Activated CD4-positive, alpha-beta memory T cell treated with anti-CD3 and anti-CD28 coated beads for 36 hours (primary cell): Measurements from ENCODE around the gene RYR2. TPM values are rescaled to one million over a fixed set of nuclear protein-coding genes. Genes with fewer than 3 reads are reported as not detected.

Experiments
- CTCF ChIA-PET: fragments of 350-600 bp; sonication (Branson Sonifier 250); formaldehyde crosslinking; loops from one replicate; lab custom pipeline; 2021; ENCODE audit warnings: antibody characterized with exemption, inconsistent platforms; lab: Charles Lee
- POLR2A ChIA-PET: fragments of 350-600 bp; sonication (Branson Sonifier 250); formaldehyde crosslinking; loops from one replicate; lab custom pipeline; 2021; ENCODE audit warnings: antibody characterized with exemption; lab: Charles Lee
- DNase-seq: peaks from one replicate; pipeline ENCODE4 v3.0.0-alpha.2; 2020
- H3K27ac Mint-ChIP-seq: one replicate; pipeline ENCODE4 v1.8.0; 2021; ENCODE audit warnings: mixed read lengths
- H3K27me3 Mint-ChIP-seq: one replicate; pipeline ENCODE4 v1.8.0; 2021; ENCODE audit warnings: mixed read lengths
- H3K36me3 Mint-ChIP-seq: one replicate; pipeline ENCODE4 v1.8.0; 2021; ENCODE audit warnings: mixed read lengths
- H3K4me1 Mint-ChIP-seq: one replicate; pipeline ENCODE4 v1.8.0; 2021; ENCODE audit warnings: low read depth, mixed read lengths
- H3K4me3 Mint-ChIP-seq: one replicate; pipeline ENCODE4 v1.8.0; 2021; ENCODE audit warnings: mild to moderate bottlenecking, mixed read lengths
- H3K9me3 Mint-ChIP-seq: one replicate; pipeline ENCODE4 v1.8.0; 2021; ENCODE audit warnings: mixed read lengths
- intact Hi-C: fragments of 100-400 bp; cut with micrococcal nuclease; formaldehyde crosslinking; loops from one replicate; pipeline ENCODE4 v1.15.1; 2023
- total RNA-seq, 2 experiments: library from RNA; stranded (reverse); gene quantifications; one replicate each; pipeline ENCODE4 v1.2.3, GENCODE V29; 2021

The RYR2 gene
- total RNA-seq, 2 experiments from 2014 or later, result 0.02 TPM

- Mint-ChIP-seq H3K4me1 (peaks cover 12% of the 10 kb centered on the region), H3K27me3 (peaks cover 27% of the 10 kb centered on the region), H3K9me3 (no peaks in the 10 kb centered on the region), H3K4me3 (no peak overlapping the region), H3K36me3 (no peaks in the 10 kb centered on the region), H3K27ac (no peak overlapping the region)
- ChIA-PET POLR2A (no interaction called here), CTCF (no interaction called here)
- DNase-seq, result no peak
- intact Hi-C loops, result no loop called here
These were observed 3.8 kb upstream of the RYR2 start for GRCh38 chr1:237038211-237038610.

- H3K36me3 Mint-ChIP-seq, result no peaks in the 10 kb centered on the region
- H3K27ac Mint-ChIP-seq, result no peak overlapping the region
- ChIA-PET POLR2A (no interaction called here), CTCF (no interaction called here)
- H3K27me3 Mint-ChIP-seq, result peaks cover 46% of the 10 kb centered on the region
- H3K4me3 Mint-ChIP-seq, result no peak overlapping the region
- intact Hi-C loops, result loop anchor here (5.0 kb wide), 1 partner anchor 346 kb away; no protein-coding TSS in a partner anchor
- no peaks in the 10 kb centered on the region for H3K9me3 Mint-ChIP-seq
- no peak for DNase-seq
- H3K4me1 Mint-ChIP-seq, result peaks cover 21% of the 10 kb centered on the region
These were observed 1.2 kb upstream of the RYR2 start for GRCh38 chr1:237040823-237041222.

GRCh38 chr1:237041461-237041794 is 556 bp upstream of the RYR2 start:
- Mint-ChIP-seq H3K27ac (no peak overlapping the region), H3K4me1 (peaks cover 21% of the 10 kb centered on the region), H3K36me3 (no peaks in the 10 kb centered on the region), H3K27me3 (peaks cover 51% of the 10 kb centered on the region), H3K9me3 (no peaks in the 10 kb centered on the region), H3K4me3 (peak overlapping the region; percentile 40)
- DNase-seq, result no peak
- ChIA-PET CTCF (no interaction called here), POLR2A (no interaction called here)
- intact Hi-C loops, result loop anchor here (5.0 kb wide), 1 partner anchor 346 kb away; no protein-coding TSS in a partner anchor

GRCh38 chr1:237042526-237042891 is 525 bp downstream of the RYR2 start:
- ChIA-PET POLR2A (no interaction called here), CTCF (no interaction called here)
- Mint-ChIP-seq H3K27ac (no peak overlapping the region), H3K27me3 (peaks cover 51% of the 10 kb centered on the region), H3K9me3 (no peaks in the 10 kb centered on the region), H3K36me3 (no peaks in the 10 kb centered on the region), H3K4me3 (no peak overlapping the region), H3K4me1 (peaks cover 21% of the 10 kb centered on the region)
- intact Hi-C loops, result loop anchor here (5.0 kb wide), 1 partner anchor 345 kb away; no protein-coding TSS in a partner anchor
- DNase-seq, result no peak

- intact Hi-C loops, result loop anchor here (5.0 kb wide), 1 partner anchor 344 kb away; no protein-coding TSS in a partner anchor
- POLR2A ChIA-PET, result no interaction called here
- H3K9me3 Mint-ChIP-seq, result no peaks in the 10 kb centered on the region
- CTCF ChIA-PET, result no interaction called here
- peaks cover 21% of the 10 kb centered on the region for H3K4me1 Mint-ChIP-seq
- H3K4me3 Mint-ChIP-seq, result no peak overlapping the region
- no peak for DNase-seq
- H3K27me3 Mint-ChIP-seq, result peaks cover 51% of the 10 kb centered on the region
- no peaks in the 10 kb centered on the region for H3K36me3 Mint-ChIP-seq
- no peak overlapping the region for H3K27ac Mint-ChIP-seq
These were observed 1.1 kb downstream of the RYR2 start for GRCh38 chr1:237042892-237043576.

- ChIA-PET POLR2A (no interaction called here), CTCF (no interaction called here)
- no peak for DNase-seq
- H3K9me3 Mint-ChIP-seq, result no peaks in the 10 kb centered on the region
- intact Hi-C loops, result loop anchor here (5.0 kb wide), 1 partner anchor 343 kb away; no protein-coding TSS in a partner anchor
- H3K36me3 Mint-ChIP-seq, result no peaks in the 10 kb centered on the region
- H3K4me1 Mint-ChIP-seq, result peaks cover 21% of the 10 kb centered on the region
- H3K27ac Mint-ChIP-seq, result no peak overlapping the region
- H3K4me3 Mint-ChIP-seq, result no peak overlapping the region
- peaks cover 44% of the 10 kb centered on the region for H3K27me3 Mint-ChIP-seq
These were observed 2.1 kb downstream of the RYR2 start for GRCh38 chr1:237043846-237044636.

- H3K4me3 Mint-ChIP-seq, result no peak overlapping the region
- intact Hi-C loops, result no loop called here
- ChIA-PET POLR2A (no interaction called here), CTCF (interaction anchor here (0.6 to 0.7 kb wide), 3 partner anchors 21 to 120 kb away, joined by 3 read pairs; no protein-coding TSS in a partner anchor)
- H3K27ac Mint-ChIP-seq, result no peak overlapping the region
- H3K27me3 Mint-ChIP-seq, result peaks cover 48% of the 10 kb centered on the region
- no peaks in the 10 kb centered on the region for H3K9me3 Mint-ChIP-seq
- no peaks in the 10 kb centered on the region for H3K36me3 Mint-ChIP-seq
- DNase-seq, result no peak
- H3K4me1 Mint-ChIP-seq, result peaks cover 21% of the 10 kb centered on the region
These were observed 3.5 kb downstream of the RYR2 start for GRCh38 chr1:237045278-237046016.

GRCh38 chr1:237048803-237049202 is 6.8 kb downstream of the RYR2 start:
- Mint-ChIP-seq H3K27me3 (peaks cover 32% of the 10 kb centered on the region), H3K4me1 (peaks cover 3% of the 10 kb centered on the region), H3K9me3 (no peaks in the 10 kb centered on the region), H3K4me3 (no peak overlapping the region), H3K27ac (no peak overlapping the region), H3K36me3 (no peaks in the 10 kb centered on the region)
- DNase-seq, result no peak
- intact Hi-C loops, result no loop called here
- ChIA-PET CTCF (no interaction called here), POLR2A (no interaction called here)

- H3K4me3 Mint-ChIP-seq, result no peak overlapping the region
- no peak for DNase-seq
- H3K27me3 Mint-ChIP-seq, result peaks cover 28% of the 10 kb centered on the region
- H3K36me3 Mint-ChIP-seq, result no peaks in the 10 kb centered on the region
- no peaks in the 10 kb centered on the region for H3K4me1 Mint-ChIP-seq
- intact Hi-C loops, result no loop called here
- H3K9me3 Mint-ChIP-seq, result no peaks in the 10 kb centered on the region
- CTCF ChIA-PET, result no interaction called here
- no peak overlapping the region for H3K27ac Mint-ChIP-seq
- POLR2A ChIA-PET, result no interaction called here
These were observed 8.2 kb downstream of the RYR2 start for GRCh38 chr1:237050185-237050584.

- no peaks in the 10 kb centered on the region for H3K9me3 Mint-ChIP-seq
- intact Hi-C loops, result no loop called here
- no peaks in the 10 kb centered on the region for H3K36me3 Mint-ChIP-seq
- H3K27ac Mint-ChIP-seq, result no peak overlapping the region
- CTCF ChIA-PET, result no interaction called here
- H3K4me3 Mint-ChIP-seq, result no peak overlapping the region
- no peaks in the 10 kb centered on the region for H3K4me1 Mint-ChIP-seq
- POLR2A ChIA-PET, result no interaction called here
- H3K27me3 Mint-ChIP-seq, result peaks cover 24% of the 10 kb centered on the region
- no peak for DNase-seq
These were observed 8.9 kb downstream of the RYR2 start for GRCh38 chr1:237050915-237051314.

- H3K4me1 Mint-ChIP-seq, result no peaks in the 10 kb centered on the region
- peaks cover 20% of the 10 kb centered on the region for H3K27me3 Mint-ChIP-seq
- CTCF ChIA-PET, result no interaction called here
- H3K4me3 Mint-ChIP-seq, result no peak overlapping the region
- DNase-seq, result no peak
- H3K27ac Mint-ChIP-seq, result no peak overlapping the region
- no peaks in the 10 kb centered on the region for H3K36me3 Mint-ChIP-seq
- no peaks in the 10 kb centered on the region for H3K9me3 Mint-ChIP-seq
- POLR2A ChIA-PET, result no interaction called here
- intact Hi-C loops, result no loop called here
These were observed 12.3 kb downstream of the RYR2 start for GRCh38 chr1:237054313-237054712.

GRCh38 chr1:237058470-237058869 is 16.5 kb downstream of the RYR2 start:
- Mint-ChIP-seq H3K36me3 (no peaks in the 10 kb centered on the region), H3K4me3 (no peak overlapping the region), H3K27ac (no peak overlapping the region), H3K4me1 (no peaks in the 10 kb centered on the region), H3K9me3 (no peaks in the 10 kb centered on the region), H3K27me3 (peaks cover 8% of the 10 kb centered on the region)
- intact Hi-C loops, result no loop called here
- CTCF ChIA-PET, result no interaction called here
- POLR2A ChIA-PET, result no interaction called here
- no peak for DNase-seq
